Endodermal cell (in vitro differentiated cells): ENCODE data around the gene ASB15. TPM values are rescaled to one million over a fixed set of nuclear protein-coding genes. Genes with fewer than 3 reads are reported as not detected.

Experiments
- DNase-seq: peaks from one replicate; pipeline ENCODE4 v3.0.0-alpha.2; 2017
- H3K27ac ChIP-seq: 2 replicates; pipeline ENCODE4 v1.5.1; 2013; ENCODE audit warnings: mild to moderate bottlenecking, low read depth, low read length, moderate library complexity
- H3K27me3 ChIP-seq: 2 replicates; pipeline ENCODE4 v1.6.1; 2013; ENCODE audit warnings: mild to moderate bottlenecking, low read length, moderate library complexity; ENCODE audit not compliant: insufficient read depth, control insufficient read depth, poor library complexity, severe bottlenecking
- H3K36me3 ChIP-seq: 2 replicates; pipeline ENCODE4 v1.7.0; 2013; ENCODE audit warnings: mild to moderate bottlenecking, low read length, moderate library complexity; ENCODE audit not compliant: control insufficient read depth, insufficient read depth
- H3K4me1 ChIP-seq: one replicate; pipeline ENCODE4 v1.7.0; 2013; ENCODE audit warnings: low read length; ENCODE audit not compliant: control insufficient read depth, insufficient read depth
- H3K4me3 ChIP-seq: 2 replicates; pipeline ENCODE4 v1.5.1; 2013; ENCODE audit warnings: mild to moderate bottlenecking, low read length, moderate library complexity
- H3K9ac ChIP-seq: 2 replicates; pipeline ENCODE4 v1.6.1; 2013; ENCODE audit warnings: mild to moderate bottlenecking, low read length, moderate library complexity; ENCODE audit not compliant: poor library complexity, severe bottlenecking; ENCODE audit errors: extremely low read depth
- H3K9me3 ChIP-seq: 2 replicates; pipeline ENCODE4 v1.6.1; 2013; ENCODE audit warnings: mild to moderate bottlenecking, low read length, moderate library complexity; ENCODE audit not compliant: control insufficient read depth
- H3K27ac Mint-ChIP-seq: 2 replicates; pipeline ENCODE4 v1.8.0; 2020; ENCODE audit warnings: mixed read lengths
- H3K27me3 Mint-ChIP-seq: 2 replicates; pipeline ENCODE4 v1.8.0; 2021; ENCODE audit warnings: mild to moderate bottlenecking, mixed read lengths; ENCODE audit not compliant: insufficient read depth
- H3K36me3 Mint-ChIP-seq: 2 replicates; pipeline ENCODE4 v1.8.0; 2020; ENCODE audit warnings: low read depth, mixed read lengths
- H3K4me1 Mint-ChIP-seq: 2 replicates; pipeline ENCODE4 v1.8.0; 2020; ENCODE audit warnings: mixed read lengths
- H3K4me3 Mint-ChIP-seq: 2 replicates; pipeline ENCODE4 v1.8.0; 2020; ENCODE audit warnings: mild to moderate bottlenecking, moderate library complexity, mixed read lengths
- H3K9me3 Mint-ChIP-seq: 2 replicates; pipeline ENCODE4 v1.8.0; 2020; ENCODE audit warnings: mild to moderate bottlenecking, mixed read lengths
- WGBS, 2 experiments: methylation state at CpG; one replicate each; pipeline versions ENCODE4 v1.1.5 to v1.1.7; 2013; ENCODE audit warnings: missing lambda C conversion rate in 2 of 2, mixed read lengths in 1 of 2; ENCODE audit not compliant: insufficient coverage in 1 of 2, insufficient read length in 1 of 2; 5-methylcytosine and 5-hydroxymethylcytosine counted together
- total RNA-seq, 2 donors: library from RNA; stranded (reverse); fragmentation: NEBNext Ultra II Directional in 1 of 2; extraction: Animal tissue kit (Norgen Biotek cat#: 25700) in 1 of 2; gene quantifications; 2 replicates in 1 of 2; 3 replicates in 1 of 2; pipeline ENCODE4 v1.2.1, GENCODE V29; 2021
- TF ChIP-seq, protein P1 (sequence below): fragments of 200-600 bp; sonication (generic); conservative IDR thresholded peaks from 2 replicates; pipeline ENCODE4 v1.5.0; 2021; ENCODE audit warnings: antibody characterized with exemption, mild to moderate bottlenecking

Gene ASB15
- total RNA-seq, 2 donors from 2014 or later, result not detected

DNA sequence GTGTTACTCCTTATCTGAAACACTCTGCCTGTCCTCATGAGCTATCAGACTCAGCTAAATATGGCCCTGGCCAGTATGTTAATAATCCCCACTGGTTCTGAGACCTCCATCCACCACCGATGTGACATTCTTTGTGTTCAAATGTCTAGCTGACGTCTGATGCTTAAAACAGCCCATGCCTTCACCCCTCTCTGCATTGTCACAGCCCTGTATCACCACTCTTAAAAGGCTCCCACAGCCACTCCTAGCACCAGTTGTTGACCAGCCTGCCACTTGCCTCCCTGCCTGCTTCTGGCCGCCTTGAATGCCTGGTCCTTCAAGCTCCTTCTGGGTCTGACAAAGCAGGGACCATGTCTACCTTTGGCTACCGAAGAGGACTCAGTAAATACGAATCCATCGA, 54.0 kb downstream of the ASB15 start, which contains the start of gene LMOD2:
TSS of gene LMOD2 (plus strand) at position 253 of the 400 bp plus-strand sequence. CDS start at position 351, 98 bp downstream.
- Mint-ChIP-seq H3K4me1 (peaks cover 31% of the 10 kb centered on the region), H3K27me3 (peaks cover 2% of the 10 kb centered on the region), H3K9me3 (no peaks in the 10 kb centered on the region), H3K4me3 (no peak within 1 kb of the TSS), H3K27ac (no peak within 1 kb of the TSS), H3K36me3 (no peaks in the 10 kb centered on the region)
- WGBS, 2 experiments, result 85 to 92% methylated on average over 5 to 6 of the region's 6 CpGs
- peaks cover 13% of the 10 kb centered on the region for H3K4me1 ChIP-seq
- H3K9me3 ChIP-seq, result no peaks in the 10 kb centered on the region
- no peak within 1 kb of the TSS for H3K4me3 ChIP-seq
- TF ChIP-seq, protein P1, sequence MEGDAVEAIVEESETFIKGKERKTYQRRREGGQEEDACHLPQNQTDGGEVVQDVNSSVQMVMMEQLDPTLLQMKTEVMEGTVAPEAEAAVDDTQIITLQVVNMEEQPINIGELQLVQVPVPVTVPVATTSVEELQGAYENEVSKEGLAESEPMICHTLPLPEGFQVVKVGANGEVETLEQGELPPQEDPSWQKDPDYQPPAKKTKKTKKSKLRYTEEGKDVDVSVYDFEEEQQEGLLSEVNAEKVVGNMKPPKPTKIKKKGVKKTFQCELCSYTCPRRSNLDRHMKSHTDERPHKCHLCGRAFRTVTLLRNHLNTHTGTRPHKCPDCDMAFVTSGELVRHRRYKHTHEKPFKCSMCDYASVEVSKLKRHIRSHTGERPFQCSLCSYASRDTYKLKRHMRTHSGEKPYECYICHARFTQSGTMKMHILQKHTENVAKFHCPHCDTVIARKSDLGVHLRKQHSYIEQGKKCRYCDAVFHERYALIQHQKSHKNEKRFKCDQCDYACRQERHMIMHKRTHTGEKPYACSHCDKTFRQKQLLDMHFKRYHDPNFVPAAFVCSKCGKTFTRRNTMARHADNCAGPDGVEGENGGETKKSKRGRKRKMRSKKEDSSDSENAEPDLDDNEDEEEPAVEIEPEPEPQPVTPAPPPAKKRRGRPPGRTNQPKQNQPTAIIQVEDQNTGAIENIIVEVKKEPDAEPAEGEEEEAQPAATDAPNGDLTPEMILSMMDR, result no peak
- DNase-seq, result no peak
- H3K27ac ChIP-seq, result no peak within 1 kb of the TSS
- H3K9ac ChIP-seq, result no peak within 1 kb of the TSS
- no peaks in the 10 kb centered on the region for H3K36me3 ChIP-seq
- H3K27me3 ChIP-seq, result no peaks in the 10 kb centered on the region

DNA sequence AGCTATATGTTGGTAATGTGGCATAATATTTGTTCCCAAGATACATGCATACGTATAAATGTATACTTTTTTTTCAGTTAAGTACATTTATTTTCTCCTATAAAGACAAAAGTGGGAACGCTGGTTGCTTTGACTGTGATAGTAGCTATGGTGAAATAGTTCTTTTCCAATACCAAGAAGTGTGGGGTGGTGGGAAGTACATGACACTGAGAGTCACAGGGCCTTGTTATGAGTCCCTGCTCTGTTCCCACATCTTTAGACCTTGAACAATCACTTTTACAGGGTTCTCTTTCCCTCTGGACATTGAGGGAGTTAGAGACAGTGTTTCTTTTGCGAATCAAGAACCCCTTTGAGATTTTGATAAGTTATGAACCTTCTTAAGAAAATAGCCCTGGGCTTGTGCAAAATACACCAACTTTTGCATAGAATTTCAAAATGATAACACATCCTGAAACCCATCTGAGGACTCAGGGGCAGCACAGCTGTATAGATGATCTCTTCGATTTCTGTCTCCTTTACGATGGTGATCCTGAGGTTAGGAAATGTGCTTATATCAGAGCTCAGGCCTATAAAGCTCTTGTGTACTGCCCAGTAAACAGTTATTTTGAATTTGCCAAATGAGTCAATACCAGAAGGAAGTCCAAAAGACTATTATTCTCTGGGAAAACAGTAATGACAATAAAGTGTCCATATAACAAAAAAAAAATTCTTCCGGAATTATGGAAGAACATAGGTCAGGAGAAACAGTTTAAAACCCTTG, 55.1 kb downstream of the ASB15 start:
- Histone ChIP-seq H3K27me3 (no peaks in the 10 kb centered on the region), H3K4me3 (no peak overlapping the region), H3K36me3 (no peaks in the 10 kb centered on the region), H3K4me1 (peaks cover 18% of the 10 kb centered on the region), H3K27ac (no peak overlapping the region), H3K9ac (no peak overlapping the region), H3K9me3 (no peaks in the 10 kb centered on the region)
- H3K9me3 Mint-ChIP-seq, result no peaks in the 10 kb centered on the region
- no peak for DNase-seq
- WGBS, 2 experiments, result 93 to 100% methylated on average over 1 to 5 of the region's 6 CpGs
- no peak overlapping the region for H3K4me3 Mint-ChIP-seq
- TF ChIP-seq, protein P1, result no peak
- H3K27me3 Mint-ChIP-seq, result peaks cover 2% of the 10 kb centered on the region
- no peaks in the 10 kb centered on the region for H3K36me3 Mint-ChIP-seq
- H3K27ac Mint-ChIP-seq, result no peak overlapping the region
- H3K4me1 Mint-ChIP-seq, result peaks cover 39% of the 10 kb centered on the region

DNA sequence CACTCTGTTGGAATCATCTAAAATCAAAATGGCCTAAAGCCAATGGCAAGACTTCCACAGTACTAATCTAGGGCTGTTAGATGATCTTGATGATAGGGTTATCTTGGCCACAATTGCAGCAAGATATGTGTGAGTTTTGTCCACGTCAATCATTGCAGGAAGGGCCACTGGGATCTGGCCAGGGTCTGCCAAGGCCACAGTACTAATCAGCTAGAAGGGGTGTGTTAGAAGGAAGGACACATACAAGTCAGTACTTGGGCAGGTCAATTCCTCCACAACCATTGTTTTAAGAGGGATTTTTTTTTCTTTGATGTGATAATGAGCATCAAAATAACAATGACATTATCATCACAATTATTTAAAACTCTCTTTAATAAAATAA, 55.7 kb downstream of the ASB15 start:
- Histone ChIP-seq H3K9ac (no peak overlapping the region), H3K36me3 (no peaks in the 10 kb centered on the region), H3K9me3 (no peaks in the 10 kb centered on the region), H3K27ac (no peak overlapping the region), H3K4me1 (peaks cover 18% of the 10 kb centered on the region), H3K4me3 (no peak overlapping the region), H3K27me3 (no peaks in the 10 kb centered on the region)
- TF ChIP-seq, protein P1, result no peak
- Mint-ChIP-seq H3K36me3 (no peaks in the 10 kb centered on the region), H3K27me3 (peaks cover 2% of the 10 kb centered on the region), H3K9me3 (no peaks in the 10 kb centered on the region), H3K4me3 (no peak overlapping the region), H3K27ac (no peak overlapping the region), H3K4me1 (peaks cover 41% of the 10 kb centered on the region)
- no peak for DNase-seq
- 89 to 100% methylated on average over 1 of the region's 1 CpG for WGBS, 2 experiments
